HepG2 (cell line): ENCODE results near the gene CYP17A1. TPM values are rescaled to one million over a fixed set of nuclear protein-coding genes. Genes with fewer than 3 reads are reported as not detected.

Experiments used
- CEBPG ChIP-seq: IDR thresholded peaks from 2 replicates; pipeline ENCODE4 v1.6.1; 2016
- DNMT3B ChIP-seq: conservative IDR thresholded peaks from 2 replicates; pipeline ENCODE4 v1.6.1; 2016; ENCODE audit warnings: missing biosample characterization, control low read depth
- FOXA3 ChIP-seq: IDR thresholded peaks from 2 replicates; pipeline ENCODE4 v1.6.1; 2016; ENCODE audit warnings: missing genetic modification reagents, missing compliant biosample characterization
- GPN1 ChIP-seq: sonication (generic); formaldehyde crosslinking; IDR thresholded peaks from 2 replicates; pipeline ENCODE4 v1.5.1; 2020; ENCODE audit warnings: missing genetic modification reagents, borderline replicate concordance
- HDAC1 ChIP-seq: sonication (generic); formaldehyde crosslinking; IDR thresholded peaks from 2 replicates; pipeline ENCODE4 v1.5.1; 2020; ENCODE audit warnings: mild to moderate bottlenecking, missing genetic modification reagents
- HDAC6 ChIP-seq: fragments of 200-600 bp; sonication (generic); IDR thresholded peaks from 2 replicates; pipeline ENCODE4 v1.7.0; 2017; ENCODE audit warnings: mild to moderate bottlenecking, antibody characterized with exemption, low read length, low read depth
- HMGA1 ChIP-seq: sonication (generic); formaldehyde crosslinking; conservative IDR thresholded peaks from 2 replicates; pipeline ENCODE4 v1.4.0; 2020; ENCODE audit warnings: missing genetic modification reagents
- KAT7 ChIP-seq: IDR thresholded peaks from 2 replicates; pipeline ENCODE4 v1.6.1; 2018; ENCODE audit warnings: borderline replicate concordance, missing compliant biosample characterization
- SMARCE1 ChIP-seq: fragments of 450-650 bp; IDR thresholded peaks from 2 replicates; pipeline ENCODE4 v1.6.1; 2017; ENCODE audit warnings: borderline replicate concordance
- TBL1XR1 ChIP-seq: fragments of 150-350 bp; IDR thresholded peaks from 2 replicates; pipeline ENCODE4 v1.6.1; 2014; ENCODE audit warnings: borderline replicate concordance, low read length; ENCODE audit not compliant: partially characterized antibody
- ZKSCAN8 ChIP-seq: IDR thresholded peaks from 2 replicates; pipeline ENCODE4 v1.6.1; 2016; ENCODE audit warnings: borderline replicate concordance, missing genetic modification reagents, missing compliant biosample characterization
- ZNF251 ChIP-seq: sonication (generic); formaldehyde crosslinking; IDR thresholded peaks from 2 replicates; pipeline ENCODE4 v1.9.0; 2021; ENCODE audit warnings: mild to moderate bottlenecking, missing genetic modification reagents
- polyA plus RNA-seq, 8 experiments: library from polyadenylated mRNA; depleted of rRNA in 3 of 8; stranded (reverse) in 7 of 8; unstranded in 1 of 8; fragments of >200 nt; fragmentation: Illumina TruSeq in 4 of 8; extraction: Trizol in 4 of 8; gene quantifications; 2 replicates each; pipeline versions ENCODE4 v1.2.1 to v1.2.3, GENCODE V29; 2011 to 2016; ENCODE audit warnings: low read depth in 4 of 8, missing spikeins in 1 of 8, mixed read lengths in 1 of 8; ENCODE audit not compliant: insufficient read depth in 1 of 8
- total RNA-seq, 5 experiments: library from RNA; depleted of rRNA; stranded (reverse); fragments of >200 nt; fragmentation: Illumina TruSeq; extraction: Trizol; gene quantifications; 2 replicates each; pipeline ENCODE4 v1.2.3, GENCODE V29; 2016; ENCODE audit warnings: low read depth in 1 of 5
- TF ChIP-seq, protein P1 (sequence below): sonication (generic); formaldehyde crosslinking; IDR thresholded peaks from 2 replicates; pipeline ENCODE4 v1.4.0; 2020; ENCODE audit warnings: mild to moderate bottlenecking, missing genetic modification reagents, borderline replicate concordance
- TF ChIP-seq, protein P2 (sequence below): sonication (generic); formaldehyde crosslinking; IDR thresholded peaks from 2 replicates; pipeline ENCODE4 v1.4.0; 2020; ENCODE audit warnings: low read depth, missing genetic modification reagents
- TF ChIP-seq, protein P3 (sequence below): sonication (generic); formaldehyde crosslinking; IDR thresholded peaks from 2 replicates; pipeline ENCODE4 v1.4.0; 2020; ENCODE audit warnings: mild to moderate bottlenecking, missing genetic modification reagents
- TF ChIP-seq, protein P4 (sequence below): IDR thresholded peaks from 2 replicates; pipeline ENCODE4 v1.6.1; 2016; ENCODE audit warnings: low read depth, control low read depth
- TF ChIP-seq, protein P5 (sequence below): sonication (generic); formaldehyde crosslinking; conservative IDR thresholded peaks from 2 replicates; pipeline ENCODE4 v1.8.1; 2023; ENCODE audit warnings: missing genetic modification reagents

The CYP17A1 gene
- total and polyA plus RNA-seq, 2 of the 13 experiments (the other 11 are each of a cell fraction or from before 2014, with no cell fraction given): 0.13 to 1.1 TPM

DNA sequence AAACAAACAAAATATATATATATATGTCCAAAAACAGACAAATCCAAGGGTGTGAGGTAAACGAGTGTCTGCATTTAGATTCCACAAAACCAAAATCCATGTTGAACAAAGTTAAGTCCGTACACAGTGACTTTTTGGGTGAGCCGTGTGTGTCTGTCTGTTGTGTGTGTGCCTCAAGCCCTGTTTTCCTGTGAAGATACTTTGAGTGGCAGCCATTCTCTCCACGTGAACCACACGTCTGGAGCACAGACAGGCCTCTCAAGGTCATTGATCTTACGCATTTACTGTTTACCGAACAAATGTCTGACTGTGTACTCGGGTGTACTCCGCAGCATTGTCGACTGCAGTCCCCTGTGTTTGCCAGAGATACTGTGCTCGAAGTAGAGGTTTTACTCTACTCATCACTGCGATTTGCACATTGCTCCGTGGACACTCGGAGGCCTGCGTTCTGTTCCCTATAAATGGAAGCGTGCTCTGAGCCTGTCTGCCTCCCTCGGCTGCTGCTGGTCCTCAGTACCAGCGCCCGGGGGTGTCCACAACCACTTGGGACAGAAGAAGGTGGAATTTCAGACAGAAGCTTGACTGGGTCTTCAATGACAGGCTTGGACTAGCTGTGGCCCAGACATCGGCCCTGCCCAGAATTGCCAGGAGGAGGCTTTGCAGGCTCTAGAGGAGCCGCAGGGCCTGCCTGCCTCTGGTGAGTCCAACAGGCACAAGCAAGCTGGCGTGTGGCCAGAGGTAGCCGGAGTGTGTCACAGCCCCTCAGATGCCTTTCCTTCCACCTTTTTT, 22.1 kb downstream of the CYP17A1 start (continued):
- TF ChIP-seq, protein P1, sequence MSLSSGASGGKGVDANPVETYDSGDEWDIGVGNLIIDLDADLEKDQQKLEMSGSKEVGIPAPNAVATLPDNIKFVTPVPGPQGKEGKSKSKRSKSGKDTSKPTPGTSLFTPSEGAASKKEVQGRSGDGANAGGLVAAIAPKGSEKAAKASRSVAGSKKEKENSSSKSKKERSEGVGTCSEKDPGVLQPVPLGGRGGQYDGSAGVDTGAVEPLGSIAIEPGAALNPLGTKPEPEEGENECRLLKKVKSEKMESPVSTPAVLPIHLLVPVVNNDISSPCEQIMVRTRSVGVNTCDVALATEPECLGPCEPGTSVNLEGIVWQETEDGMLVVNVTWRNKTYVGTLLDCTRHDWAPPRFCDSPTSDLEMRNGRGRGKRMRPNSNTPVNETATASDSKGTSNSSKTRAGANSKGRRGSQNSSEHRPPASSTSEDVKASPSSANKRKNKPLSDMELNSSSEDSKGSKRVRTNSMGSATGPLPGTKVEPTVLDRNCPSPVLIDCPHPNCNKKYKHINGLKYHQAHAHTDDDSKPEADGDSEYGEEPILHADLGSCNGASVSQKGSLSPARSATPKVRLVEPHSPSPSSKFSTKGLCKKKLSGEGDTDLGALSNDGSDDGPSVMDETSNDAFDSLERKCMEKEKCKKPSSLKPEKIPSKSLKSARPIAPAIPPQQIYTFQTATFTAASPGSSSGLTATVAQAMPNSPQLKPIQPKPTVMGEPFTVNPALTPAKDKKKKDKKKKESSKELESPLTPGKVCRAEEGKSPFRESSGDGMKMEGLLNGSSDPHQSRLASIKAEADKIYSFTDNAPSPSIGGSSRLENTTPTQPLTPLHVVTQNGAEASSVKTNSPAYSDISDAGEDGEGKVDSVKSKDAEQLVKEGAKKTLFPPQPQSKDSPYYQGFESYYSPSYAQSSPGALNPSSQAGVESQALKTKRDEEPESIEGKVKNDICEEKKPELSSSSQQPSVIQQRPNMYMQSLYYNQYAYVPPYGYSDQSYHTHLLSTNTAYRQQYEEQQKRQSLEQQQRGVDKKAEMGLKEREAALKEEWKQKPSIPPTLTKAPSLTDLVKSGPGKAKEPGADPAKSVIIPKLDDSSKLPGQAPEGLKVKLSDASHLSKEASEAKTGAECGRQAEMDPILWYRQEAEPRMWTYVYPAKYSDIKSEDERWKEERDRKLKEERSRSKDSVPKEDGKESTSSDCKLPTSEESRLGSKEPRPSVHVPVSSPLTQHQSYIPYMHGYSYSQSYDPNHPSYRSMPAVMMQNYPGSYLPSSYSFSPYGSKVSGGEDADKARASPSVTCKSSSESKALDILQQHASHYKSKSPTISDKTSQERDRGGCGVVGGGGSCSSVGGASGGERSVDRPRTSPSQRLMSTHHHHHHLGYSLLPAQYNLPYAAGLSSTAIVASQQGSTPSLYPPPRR (CRISPR knock-in tag): peak; percentile 77; the same call in 1 of the 2 replicates
- peak; percentile 80 for TF ChIP-seq TBL1XR1
- TF ChIP-seq HDAC6: no peak
- TF ChIP-seq DNMT3B: 0 out of 2 replicates have a peak, but pooled peaks have one; percentile 41
- TF ChIP-seq FOXA3: peak; percentile 94
- TF ChIP-seq CEBPG (CRISPR knock-in tag): peak; percentile 44; the same call in 1 of the 2 replicates
- TF ChIP-seq, protein P2, sequence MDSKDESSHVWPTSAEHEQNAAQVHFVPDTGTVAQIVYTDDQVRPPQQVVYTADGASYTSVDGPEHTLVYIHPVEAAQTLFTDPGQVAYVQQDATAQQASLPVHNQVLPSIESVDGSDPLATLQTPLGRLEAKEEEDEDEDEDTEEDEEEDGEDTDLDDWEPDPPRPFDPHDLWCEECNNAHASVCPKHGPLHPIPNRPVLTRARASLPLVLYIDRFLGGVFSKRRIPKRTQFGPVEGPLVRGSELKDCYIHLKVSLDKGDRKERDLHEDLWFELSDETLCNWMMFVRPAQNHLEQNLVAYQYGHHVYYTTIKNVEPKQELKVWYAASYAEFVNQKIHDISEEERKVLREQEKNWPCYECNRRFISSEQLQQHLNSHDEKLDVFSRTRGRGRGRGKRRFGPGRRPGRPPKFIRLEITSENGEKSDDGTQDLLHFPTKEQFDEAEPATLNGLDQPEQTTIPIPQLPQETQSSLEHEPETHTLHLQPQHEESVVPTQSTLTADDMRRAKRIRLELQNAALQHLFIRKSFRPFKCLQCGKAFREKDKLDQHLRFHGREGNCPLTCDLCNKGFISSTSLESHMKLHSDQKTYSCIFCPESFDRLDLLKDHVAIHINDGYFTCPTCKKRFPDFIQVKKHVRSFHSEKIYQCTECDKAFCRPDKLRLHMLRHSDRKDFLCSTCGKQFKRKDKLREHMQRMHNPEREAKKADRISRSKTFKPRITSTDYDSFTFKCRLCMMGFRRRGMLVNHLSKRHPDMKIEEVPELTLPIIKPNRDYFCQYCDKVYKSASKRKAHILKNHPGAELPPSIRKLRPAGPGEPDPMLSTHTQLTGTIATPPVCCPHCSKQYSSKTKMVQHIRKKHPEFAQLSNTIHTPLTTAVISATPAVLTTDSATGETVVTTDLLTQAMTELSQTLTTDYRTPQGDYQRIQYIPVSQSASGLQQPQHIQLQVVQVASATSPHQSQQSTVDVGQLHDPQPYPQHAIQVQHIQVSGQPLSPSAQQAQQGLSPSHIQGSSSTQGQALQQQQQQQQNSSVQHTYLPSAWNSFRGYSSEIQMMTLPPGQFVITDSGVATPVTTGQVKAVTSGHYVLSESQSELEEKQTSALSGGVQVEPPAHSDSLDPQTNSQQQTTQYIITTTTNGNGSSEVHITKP (CRISPR knock-in tag): no peak
- TF ChIP-seq, protein P3, sequence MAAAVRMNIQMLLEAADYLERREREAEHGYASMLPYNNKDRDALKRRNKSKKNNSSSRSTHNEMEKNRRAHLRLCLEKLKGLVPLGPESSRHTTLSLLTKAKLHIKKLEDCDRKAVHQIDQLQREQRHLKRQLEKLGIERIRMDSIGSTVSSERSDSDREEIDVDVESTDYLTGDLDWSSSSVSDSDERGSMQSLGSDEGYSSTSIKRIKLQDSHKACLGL (CRISPR knock-in tag): 0 out of 2 replicates have a peak, but pooled peaks have one; percentile 47
- TF ChIP-seq, protein P4, sequence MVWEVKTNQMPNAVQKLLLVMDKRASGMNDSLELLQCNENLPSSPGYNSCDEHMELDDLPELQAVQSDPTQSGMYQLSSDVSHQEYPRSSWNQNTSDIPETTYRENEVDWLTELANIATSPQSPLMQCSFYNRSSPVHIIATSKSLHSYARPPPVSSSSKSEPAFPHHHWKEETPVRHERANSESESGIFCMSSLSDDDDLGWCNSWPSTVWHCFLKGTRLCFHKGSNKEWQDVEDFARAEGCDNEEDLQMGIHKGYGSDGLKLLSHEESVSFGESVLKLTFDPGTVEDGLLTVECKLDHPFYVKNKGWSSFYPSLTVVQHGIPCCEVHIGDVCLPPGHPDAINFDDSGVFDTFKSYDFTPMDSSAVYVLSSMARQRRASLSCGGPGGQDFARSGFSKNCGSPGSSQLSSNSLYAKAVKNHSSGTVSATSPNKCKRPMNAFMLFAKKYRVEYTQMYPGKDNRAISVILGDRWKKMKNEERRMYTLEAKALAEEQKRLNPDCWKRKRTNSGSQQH: no peak; the same call in 1 of the 2 replicates
- TF ChIP-seq ZKSCAN8 (CRISPR knock-in tag): peak; percentile 28; the same call in 1 of the 2 replicates
- TF ChIP-seq HMGA1 (CRISPR knock-in tag): no peak
- no peak for TF ChIP-seq GPN1
- peak; percentile 74 for TF ChIP-seq HDAC1 (CRISPR knock-in tag)
- TF ChIP-seq ZNF251: no peak
- TF ChIP-seq, protein P5, sequence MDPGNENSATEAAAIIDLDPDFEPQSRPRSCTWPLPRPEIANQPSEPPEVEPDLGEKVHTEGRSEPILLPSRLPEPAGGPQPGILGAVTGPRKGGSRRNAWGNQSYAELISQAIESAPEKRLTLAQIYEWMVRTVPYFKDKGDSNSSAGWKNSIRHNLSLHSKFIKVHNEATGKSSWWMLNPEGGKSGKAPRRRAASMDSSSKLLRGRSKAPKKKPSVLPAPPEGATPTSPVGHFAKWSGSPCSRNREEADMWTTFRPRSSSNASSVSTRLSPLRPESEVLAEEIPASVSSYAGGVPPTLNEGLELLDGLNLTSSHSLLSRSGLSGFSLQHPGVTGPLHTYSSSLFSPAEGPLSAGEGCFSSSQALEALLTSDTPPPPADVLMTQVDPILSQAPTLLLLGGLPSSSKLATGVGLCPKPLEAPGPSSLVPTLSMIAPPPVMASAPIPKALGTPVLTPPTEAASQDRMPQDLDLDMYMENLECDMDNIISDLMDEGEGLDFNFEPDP (CRISPR knock-in tag): no peak
- TF ChIP-seq SMARCE1: no peak
- no peak for TF ChIP-seq KAT7
